Measurements from ENCODE around the gene AUH.
A peak's percentile ranks its signal among the peaks of the same experiment; 100 is the strongest.

The AUH gene, protein sequence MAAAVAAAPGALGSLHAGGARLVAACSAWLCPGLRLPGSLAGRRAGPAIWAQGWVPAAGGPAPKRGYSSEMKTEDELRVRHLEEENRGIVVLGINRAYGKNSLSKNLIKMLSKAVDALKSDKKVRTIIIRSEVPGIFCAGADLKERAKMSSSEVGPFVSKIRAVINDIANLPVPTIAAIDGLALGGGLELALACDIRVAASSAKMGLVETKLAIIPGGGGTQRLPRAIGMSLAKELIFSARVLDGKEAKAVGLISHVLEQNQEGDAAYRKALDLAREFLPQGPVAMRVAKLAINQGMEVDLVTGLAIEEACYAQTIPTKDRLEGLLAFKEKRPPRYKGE

DNA sequence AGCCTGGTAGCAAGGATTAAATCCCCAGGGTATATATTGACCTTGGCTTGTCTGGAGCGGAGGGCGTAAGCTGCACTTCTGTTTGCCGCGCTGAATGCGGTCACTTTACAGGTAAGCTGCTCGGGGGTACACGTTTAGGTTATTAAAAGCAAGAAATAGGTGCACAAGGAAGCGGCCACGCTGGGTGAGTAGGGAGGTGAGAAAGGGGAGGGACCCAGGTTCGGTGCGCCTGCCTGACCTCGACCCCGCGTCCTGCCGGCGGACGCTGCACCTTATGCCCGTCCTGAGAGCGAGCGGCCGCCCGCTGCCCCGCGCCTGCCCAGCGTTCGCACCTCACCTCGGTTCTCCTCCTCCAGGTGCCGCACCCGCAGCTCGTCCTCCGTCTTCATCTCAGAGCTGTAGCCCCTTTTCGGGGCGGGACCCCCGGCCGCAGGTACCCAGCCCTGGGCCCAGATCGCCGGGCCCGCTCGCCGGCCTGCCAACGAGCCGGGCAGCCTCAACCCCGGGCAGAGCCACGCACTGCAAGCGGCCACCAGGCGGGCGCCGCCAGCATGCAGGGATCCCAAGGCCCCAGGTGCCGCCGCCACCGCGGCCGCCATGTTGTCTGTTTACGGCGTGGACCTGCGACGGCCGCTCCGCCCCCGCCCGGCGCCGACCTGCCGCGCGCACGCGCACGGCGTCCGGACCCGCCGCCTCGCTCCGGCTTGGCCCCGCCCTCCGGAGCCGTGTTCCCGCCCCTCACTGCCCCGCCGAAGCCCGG, at the start of gene AUH:
Gene AUH, minus strand, starts transcription at position 628 of the 760 bp plus-strand sequence. Its CDS starts 29 bp downstream, at position 599.
- Histone ChIP-seq H3K36me3 (ENCODE audit: control insufficient read depth, insufficient read depth, low read length) (no peaks in the 10 kb centered on the region), H3K4me1 (ENCODE audit: control insufficient read depth, insufficient read depth, low read length) (no peaks in the 10 kb centered on the region; the same call in 1 of the 2 replicates), H3K27me3 (ENCODE audit: control insufficient read depth, insufficient read depth, low read length) (no peaks in the 10 kb centered on the region), H3K4me3 (ENCODE audit: low read length) (peak within 1 kb of the TSS; percentile 87), H3K9me3 (ENCODE audit: control insufficient read depth, insufficient read depth, low read length) (no peaks in the 10 kb centered on the region), H3K27ac (ENCODE audit: low read length) (no peak within 1 kb of the TSS)
- no CpG with 5 or more reads among the region's 82 CpGs for WGBS (ENCODE audit: insufficient coverage, insufficient read length)
- peak; percentile 55 for DNase-seq (ENCODE audit: low read depth, low spot score)

GRCh38 chr9:91411096-91411771, 49.5 kb upstream of the AUH start:
- no peaks in the 10 kb centered on the region for H3K4me1 ChIP-seq (ENCODE audit: control insufficient read depth, insufficient read depth, low read length)
- WGBS (ENCODE audit: insufficient coverage, insufficient read length): no CpG with 5 or more reads among the region's 5 CpGs
- H3K9me3 ChIP-seq (ENCODE audit: control insufficient read depth, insufficient read depth, low read length): no peaks in the 10 kb centered on the region
- H3K4me3 ChIP-seq (ENCODE audit: low read length): no peak overlapping the region
- no peaks in the 10 kb centered on the region for H3K27me3 ChIP-seq (ENCODE audit: control insufficient read depth, insufficient read depth, low read length)
- no peaks in the 10 kb centered on the region for H3K36me3 ChIP-seq (ENCODE audit: control insufficient read depth, insufficient read depth, low read length)
- no peak overlapping the region for H3K27ac ChIP-seq (ENCODE audit: low read length)
- no peak for DNase-seq (ENCODE audit: low read depth, low spot score)

GRCh38 chr9:91410161-91410560, 48.4 kb upstream of the AUH start:
- H3K27me3 ChIP-seq (ENCODE audit: control insufficient read depth, insufficient read depth, low read length): no peaks in the 10 kb centered on the region

GRCh38 chr9:91408475-91408874, 46.8 kb upstream of the AUH start:
- no peaks in the 10 kb centered on the region for H3K9me3 ChIP-seq (ENCODE audit: control insufficient read depth, insufficient read depth, low read length)
- H3K27me3 ChIP-seq (ENCODE audit: control insufficient read depth, insufficient read depth, low read length): no peaks in the 10 kb centered on the region

More at GRCh38 chr9:91410161-91410560, 48.4 kb upstream of the AUH start:
- no CpG with 5 or more reads among the region's 12 CpGs for WGBS (ENCODE audit: insufficient coverage, insufficient read length)
- no peak overlapping the region for H3K4me3 ChIP-seq (ENCODE audit: low read length)
- no peak overlapping the region for H3K27ac ChIP-seq (ENCODE audit: low read length)
- no peaks in the 10 kb centered on the region for H3K4me1 ChIP-seq (ENCODE audit: control insufficient read depth, insufficient read depth, low read length)
- H3K36me3 ChIP-seq (ENCODE audit: control insufficient read depth, insufficient read depth, low read length): no peaks in the 10 kb centered on the region
- H3K9me3 ChIP-seq (ENCODE audit: control insufficient read depth, insufficient read depth, low read length): no peaks in the 10 kb centered on the region
- no peak for DNase-seq (ENCODE audit: low read depth, low spot score)

DNA sequence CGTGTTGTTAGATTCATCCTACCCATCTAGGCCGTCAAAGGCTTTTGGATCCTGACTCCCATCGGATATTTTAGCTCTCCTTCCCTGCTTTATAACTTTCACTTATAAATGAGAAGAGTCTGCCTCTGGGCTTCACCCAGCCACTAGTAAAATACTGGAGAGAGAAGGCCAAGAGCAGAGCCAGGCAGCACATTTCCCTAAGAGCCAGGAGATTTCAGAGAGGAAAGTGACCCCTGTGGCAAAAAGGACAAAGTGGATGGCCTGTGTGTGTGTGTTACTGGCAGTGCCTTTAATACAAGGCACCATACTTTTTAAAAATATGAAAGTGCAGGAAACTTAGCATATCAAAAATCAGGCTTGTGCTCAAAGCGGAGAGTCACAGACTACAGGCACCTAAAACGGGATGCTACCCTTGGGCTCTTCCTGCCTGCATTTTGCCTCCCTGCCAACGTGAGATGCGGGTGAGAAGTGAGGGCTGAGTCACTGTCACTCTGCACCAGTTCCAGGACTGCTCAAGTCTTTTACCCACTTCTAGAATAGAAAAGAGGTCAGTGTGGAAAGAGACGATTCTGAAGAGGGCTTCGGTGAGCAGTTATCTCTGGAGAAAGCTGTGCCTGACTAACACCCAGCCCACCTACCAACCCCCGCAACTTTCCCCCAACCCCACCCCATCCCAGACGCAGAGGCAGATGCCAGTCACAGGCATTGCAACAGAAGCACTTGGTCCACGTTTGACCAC, 46.0 kb upstream of the AUH start:
- no peaks in the 10 kb centered on the region for H3K36me3 ChIP-seq (ENCODE audit: control insufficient read depth, insufficient read depth, low read length)
- H3K27ac ChIP-seq (ENCODE audit: low read length): no peak overlapping the region
- H3K9me3 ChIP-seq (ENCODE audit: control insufficient read depth, insufficient read depth, low read length): no peaks in the 10 kb centered on the region
- no CpG with 5 or more reads among the region's 12 CpGs for WGBS (ENCODE audit: insufficient coverage, insufficient read length)
- no peak for DNase-seq (ENCODE audit: low read depth, low spot score)
- no peaks in the 10 kb centered on the region for H3K4me1 ChIP-seq (ENCODE audit: control insufficient read depth, insufficient read depth, low read length)
- H3K4me3 ChIP-seq (ENCODE audit: low read length): no peak overlapping the region
- H3K27me3 ChIP-seq (ENCODE audit: control insufficient read depth, insufficient read depth, low read length): no peaks in the 10 kb centered on the region

More at GRCh38 chr9:91408475-91408874, 46.8 kb upstream of the AUH start:
- Histone ChIP-seq H3K4me1 (ENCODE audit: control insufficient read depth, insufficient read depth, low read length) (no peaks in the 10 kb centered on the region), H3K27ac (ENCODE audit: low read length) (no peak overlapping the region), H3K4me3 (ENCODE audit: low read length) (no peak overlapping the region), H3K36me3 (ENCODE audit: control insufficient read depth, insufficient read depth, low read length) (no peaks in the 10 kb centered on the region)
- WGBS (ENCODE audit: insufficient coverage, insufficient read length): no CpG with 5 or more reads among the region's 1 CpG
- DNase-seq (ENCODE audit: low read depth, low spot score): no peak

DNA sequence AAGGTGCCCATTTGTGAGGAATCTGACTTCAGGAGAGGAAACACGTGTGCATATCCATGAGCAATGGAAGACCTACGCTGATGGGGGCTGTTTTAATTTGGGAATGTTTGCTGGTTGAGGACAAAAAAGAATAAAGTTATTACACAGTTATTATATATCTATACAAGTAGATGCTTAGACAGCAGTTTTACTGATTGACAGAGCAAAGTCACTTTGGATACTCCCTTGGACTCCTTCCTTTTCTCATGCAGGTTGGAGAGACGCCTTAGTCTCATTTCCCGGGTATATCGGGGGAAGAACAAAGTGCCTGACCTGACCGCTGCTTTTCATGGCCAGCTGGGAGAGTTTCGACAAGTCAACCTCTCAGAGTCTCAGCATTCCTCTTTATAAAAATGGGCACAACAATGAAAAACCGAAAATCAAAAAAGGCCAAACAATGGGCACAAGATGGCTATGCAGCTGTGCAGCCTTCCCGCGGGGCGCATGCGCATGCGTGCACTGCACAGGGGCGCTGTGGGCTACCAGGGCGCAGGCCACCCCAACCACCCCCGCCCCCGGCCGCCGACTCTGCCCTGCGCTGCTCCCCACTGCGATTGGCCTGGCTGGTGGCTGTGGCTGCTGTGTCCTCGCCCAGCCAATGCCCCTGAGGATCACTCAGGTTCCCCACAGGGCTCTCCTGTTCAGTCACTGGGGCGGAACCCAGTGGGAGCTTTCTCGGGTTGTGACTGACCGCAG, 43.8 kb upstream of the AUH start:
- Histone ChIP-seq H3K9me3 (ENCODE audit: control insufficient read depth, insufficient read depth, low read length) (no peaks in the 10 kb centered on the region), H3K27me3 (ENCODE audit: control insufficient read depth, insufficient read depth, low read length) (no peaks in the 10 kb centered on the region), H3K4me1 (ENCODE audit: control insufficient read depth, insufficient read depth, low read length) (no peaks in the 10 kb centered on the region), H3K4me3 (ENCODE audit: low read length) (no peak overlapping the region), H3K27ac (ENCODE audit: low read length) (no peak overlapping the region), H3K36me3 (ENCODE audit: control insufficient read depth, insufficient read depth, low read length) (no peaks in the 10 kb centered on the region)
- WGBS (ENCODE audit: insufficient coverage, insufficient read length): no CpG with 5 or more reads among the region's 25 CpGs
- no peak for DNase-seq (ENCODE audit: low read depth, low spot score)

DNA sequence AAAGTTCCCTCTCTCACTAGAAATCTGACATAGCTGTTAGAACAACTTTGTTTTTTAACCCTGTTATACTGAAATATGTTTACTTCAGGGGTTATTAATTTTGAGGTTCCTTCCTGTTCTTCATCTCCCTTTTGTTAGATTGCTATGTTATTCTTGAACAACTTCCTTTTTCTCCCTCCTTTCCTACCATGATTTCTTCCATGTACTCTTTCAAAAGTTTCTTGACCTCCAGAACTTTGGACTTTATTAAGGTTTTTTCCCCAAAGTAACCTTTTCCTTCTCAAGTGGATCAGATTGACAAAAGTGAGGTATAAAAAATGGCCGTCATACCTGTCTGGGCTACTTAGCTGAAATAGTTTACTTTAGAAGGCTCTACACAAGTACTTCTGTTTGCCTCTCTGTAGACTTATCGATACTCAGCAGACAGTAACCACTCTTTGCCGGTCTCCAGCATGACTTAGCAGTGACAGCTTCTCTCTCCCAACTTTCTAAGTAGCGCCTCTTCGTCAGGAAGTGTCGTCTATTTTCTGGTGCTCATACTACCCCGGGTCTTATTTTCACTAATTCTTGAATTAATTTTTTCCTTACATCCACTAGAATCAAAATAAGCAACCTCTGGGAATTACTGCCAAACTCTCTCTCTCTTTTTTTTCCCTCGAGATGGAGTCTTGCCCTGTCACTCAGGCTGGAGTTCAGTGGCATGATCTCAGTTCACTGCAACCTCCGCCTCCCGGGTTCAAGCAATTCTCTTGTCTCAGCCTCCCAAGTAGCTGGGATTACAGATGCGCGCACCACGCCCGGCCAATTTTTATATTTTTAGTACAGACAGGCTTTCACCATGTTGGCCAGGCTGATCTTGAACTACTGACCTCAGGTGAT, 42.2 kb upstream of the AUH start:
- Histone ChIP-seq H3K4me1 (ENCODE audit: control insufficient read depth, insufficient read depth, low read length) (no peaks in the 10 kb centered on the region), H3K4me3 (ENCODE audit: low read length) (no peak overlapping the region), H3K9me3 (ENCODE audit: control insufficient read depth, insufficient read depth, low read length) (no peaks in the 10 kb centered on the region), H3K27me3 (ENCODE audit: control insufficient read depth, insufficient read depth, low read length) (no peaks in the 10 kb centered on the region), H3K27ac (ENCODE audit: low read length) (no peak overlapping the region), H3K36me3 (ENCODE audit: control insufficient read depth, insufficient read depth, low read length) (no peaks in the 10 kb centered on the region)
- WGBS (ENCODE audit: insufficient coverage, insufficient read length): no CpG with 5 or more reads among the region's 14 CpGs
- DNase-seq (ENCODE audit: low read depth, low spot score): no peak

- no peaks in the 10 kb centered on the region for H3K36me3 ChIP-seq (ENCODE audit: control insufficient read depth, insufficient read depth, low read length)
- DNase-seq (ENCODE audit: low read depth, low spot score): no peak
- H3K9me3 ChIP-seq (ENCODE audit: control insufficient read depth, insufficient read depth, low read length): no peaks in the 10 kb centered on the region
- H3K27ac ChIP-seq (ENCODE audit: low read length): no peak overlapping the region
- WGBS (ENCODE audit: insufficient coverage, insufficient read length): no CpG with 5 or more reads among the region's 3 CpGs
- no peaks in the 10 kb centered on the region for H3K4me1 ChIP-seq (ENCODE audit: control insufficient read depth, insufficient read depth, low read length)
- no peak overlapping the region for H3K4me3 ChIP-seq (ENCODE audit: low read length)
- H3K27me3 ChIP-seq (ENCODE audit: control insufficient read depth, insufficient read depth, low read length): no peaks in the 10 kb centered on the region
These were observed 37.2 kb upstream of the AUH start for GRCh38 chr9:91398926-91399325.
